Activated CD4-positive, alpha-beta T cell treated with anti-CD3 and anti-CD28 coated beads for 1 hour (primary cell): ENCODE results near the gene SOD2.
"Not testable (repeated sequence)": the region's sequence is repeated elsewhere in the genome, so short reads cannot be mapped to it uniquely, and the experiment has no call there.

Experiments
- DNase-seq: peaks from one replicate; pipeline ENCODE4 v3.0.0-alpha.2; 2020

The SOD2 gene

DNA sequence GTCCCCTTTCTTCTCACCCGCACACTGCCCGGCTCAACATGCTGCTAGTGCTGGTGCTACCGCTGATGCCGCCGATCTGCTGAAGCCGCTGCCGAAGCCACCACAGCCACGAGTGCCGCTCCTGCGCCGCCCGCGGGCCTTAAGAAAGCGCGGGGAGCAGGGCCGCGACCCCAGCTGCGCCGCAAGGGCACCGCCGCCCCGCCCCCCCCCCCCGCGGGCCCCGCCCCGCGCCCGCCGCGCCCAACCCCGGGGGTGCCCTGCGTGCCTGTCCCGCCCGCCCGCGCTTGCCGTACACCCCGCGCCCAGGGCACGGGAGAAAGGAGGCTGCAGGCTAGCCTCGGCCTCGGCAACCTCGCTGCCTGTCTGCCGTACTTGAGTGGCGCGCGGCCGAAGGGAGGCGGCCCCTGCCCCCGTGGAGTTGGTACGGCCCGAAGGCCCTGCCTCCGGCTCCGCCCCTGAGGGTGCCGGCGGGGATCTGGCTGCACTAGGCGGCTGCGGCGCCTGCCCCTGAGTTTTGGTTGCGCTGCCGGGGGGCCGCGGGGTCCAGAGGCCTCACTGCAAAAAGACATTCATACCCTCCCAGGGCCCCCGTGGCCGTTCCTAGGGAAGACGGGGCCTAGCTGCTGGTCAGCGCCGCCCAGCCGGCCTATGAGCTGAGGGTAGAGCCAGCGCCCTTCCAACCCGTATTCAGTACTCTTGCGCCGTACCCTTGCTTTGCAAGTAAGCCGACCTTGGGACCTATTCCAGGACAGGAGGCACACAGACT, at the start of gene SOD2:
TSS of gene SOD2 (minus strand) at position 114 of the 766 bp plus-strand sequence. CDS start at position 40, 74 bp downstream.
- DNase-seq = peak; percentile 74

- no peak for DNase-seq
These were observed 49.1 kb upstream of the SOD2 start for GRCh38 chr6:159742165-159742564.

DNA sequence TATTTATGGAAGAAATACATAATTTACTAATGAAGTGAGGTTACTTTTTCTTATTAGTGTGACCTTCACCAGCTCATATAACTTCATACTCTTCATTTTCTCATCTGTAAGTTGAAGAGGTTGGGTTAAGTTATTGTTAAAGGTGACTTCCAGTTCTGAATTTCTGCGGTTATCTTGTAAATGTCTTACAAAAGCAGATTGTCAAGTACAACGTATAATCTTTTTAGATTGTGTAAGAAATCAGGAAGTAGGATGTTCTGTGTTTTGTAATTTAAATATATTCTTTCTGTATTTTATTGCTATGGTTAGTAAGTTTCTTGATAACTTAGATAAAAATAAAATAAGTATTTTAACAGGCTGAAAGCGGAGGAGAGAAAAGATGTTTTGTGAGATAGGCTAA, 46.3 kb upstream of the SOD2 start:
- DNase-seq = no peak

GRCh38 chr6:159736908-159737307, 43.9 kb upstream of the SOD2 start:
- no peak for DNase-seq

DNA sequence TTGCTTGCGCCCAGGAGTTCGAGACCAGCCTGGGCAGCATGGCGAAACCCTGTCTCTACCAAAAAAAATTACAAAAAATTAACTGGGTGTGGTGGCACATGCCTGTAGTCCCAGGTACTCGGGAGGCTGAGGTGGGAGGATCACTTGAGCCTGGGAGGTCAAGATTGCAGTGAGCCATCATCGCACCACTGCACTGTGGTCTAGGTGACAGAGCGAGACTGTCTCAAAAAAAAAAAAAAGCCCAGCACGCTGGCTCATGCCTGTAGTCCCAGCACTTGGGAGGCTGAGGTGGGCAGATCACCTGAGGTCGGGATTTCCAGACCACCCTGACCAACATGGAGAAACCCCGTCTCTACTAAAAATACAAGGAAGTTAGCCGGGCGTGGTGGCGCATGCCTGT, 40.4 kb upstream of the SOD2 start:
- not testable (repeated sequence) for DNase-seq

DNA sequence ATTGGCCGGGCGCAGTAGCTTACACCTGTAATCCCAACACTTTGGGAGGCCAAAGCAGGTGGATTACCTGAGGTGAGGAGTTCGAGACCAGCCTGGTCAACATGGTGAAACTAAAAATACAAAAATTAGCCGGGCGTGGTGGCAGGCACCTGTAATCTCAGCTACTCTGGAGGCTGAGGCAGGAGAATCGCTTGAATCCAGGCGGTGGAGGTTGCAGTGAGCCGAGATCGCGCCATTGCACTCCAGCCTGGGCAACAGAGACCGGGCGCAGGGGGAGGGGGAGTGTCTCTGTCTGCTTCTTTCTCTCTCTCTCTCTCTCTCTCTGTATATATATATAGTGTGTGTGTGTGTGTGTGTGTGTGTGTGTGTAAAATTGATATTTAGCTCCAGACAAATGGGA, 39.5 kb upstream of the SOD2 start:
- DNase-seq = not testable (repeated sequence)

GRCh38 chr6:159730332-159730676, 37.3 kb upstream of the SOD2 start:
- no peak for DNase-seq

DNA sequence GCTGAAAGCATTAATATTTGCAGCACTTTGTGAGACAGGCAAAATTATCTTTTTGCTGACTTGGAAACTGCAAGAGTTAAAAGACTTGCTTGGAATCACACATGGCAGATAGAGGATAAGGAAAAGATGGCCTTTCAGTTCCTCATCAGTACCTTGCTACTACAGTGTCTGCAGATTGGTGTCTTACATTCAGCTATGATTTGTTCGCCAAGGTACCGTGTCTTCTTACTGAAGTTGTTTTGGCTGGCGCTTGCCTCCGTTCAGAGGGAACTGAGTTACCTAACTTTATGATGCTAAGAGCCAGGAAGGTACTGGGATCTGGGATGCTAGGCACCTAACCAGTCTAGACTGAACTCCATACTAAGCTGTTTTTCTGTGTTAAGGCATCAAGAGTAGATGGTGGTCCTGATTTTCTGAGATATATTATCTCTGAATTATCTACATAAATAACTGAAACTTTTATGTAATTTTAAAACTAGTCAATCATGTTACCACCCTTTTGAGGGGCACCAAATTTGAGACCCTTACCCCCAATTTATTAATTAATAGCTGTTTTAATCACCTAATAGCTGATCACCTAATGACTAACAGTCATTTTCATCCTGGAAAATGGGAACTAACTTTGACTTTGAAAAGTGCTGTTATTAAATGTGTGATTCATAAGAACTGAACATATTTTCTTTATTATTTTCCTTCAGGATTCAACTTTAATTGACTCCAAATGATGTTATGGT, 36.7 kb upstream of the SOD2 start:
- DNase-seq = no peak

DNA sequence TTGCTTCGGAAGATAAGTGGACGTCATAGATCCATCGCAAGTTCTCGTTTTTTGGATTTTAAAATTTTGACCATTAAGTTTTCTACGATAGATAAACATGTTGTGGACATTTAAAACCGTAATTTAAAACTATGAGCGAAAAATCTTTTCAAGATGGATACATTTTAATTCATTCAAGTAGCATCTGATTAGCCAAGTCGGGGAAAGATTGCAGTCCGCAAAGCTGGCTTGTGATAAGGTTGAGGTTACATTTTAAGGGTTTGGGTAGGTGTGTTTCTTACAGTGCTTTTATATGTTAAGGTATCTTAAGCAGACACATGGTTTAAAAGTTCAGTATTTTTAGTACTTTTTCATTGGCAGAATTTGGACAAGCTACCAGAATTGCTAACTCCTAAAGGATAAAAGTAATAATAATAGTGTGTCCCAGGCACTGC, 35.5 kb upstream of the SOD2 start:
- no peak for DNase-seq

GRCh38 chr6:159727717-159728445, 34.8 kb upstream of the SOD2 start:
- DNase-seq = no peak

GRCh38 chr6:159726918-159727716, 34.1 kb upstream of the SOD2 start, which contains the start of gene WTAP:
TSS of gene WTAP (plus strand) at chr6:159727506. CDS start at chr6:159736266, 8,760 bp downstream.
- peak; percentile 96 for DNase-seq

- DNase-seq = no peak
These were observed 33.3 kb upstream of the SOD2 start for GRCh38 chr6:159726255-159726917.

- DNase-seq = not testable (repeated sequence)
These were observed 32.2 kb upstream of the SOD2 start for GRCh38 chr6:159725208-159725607.

GRCh38 chr6:159724778-159725177, 31.7 kb upstream of the SOD2 start:
- no peak for DNase-seq

DNA sequence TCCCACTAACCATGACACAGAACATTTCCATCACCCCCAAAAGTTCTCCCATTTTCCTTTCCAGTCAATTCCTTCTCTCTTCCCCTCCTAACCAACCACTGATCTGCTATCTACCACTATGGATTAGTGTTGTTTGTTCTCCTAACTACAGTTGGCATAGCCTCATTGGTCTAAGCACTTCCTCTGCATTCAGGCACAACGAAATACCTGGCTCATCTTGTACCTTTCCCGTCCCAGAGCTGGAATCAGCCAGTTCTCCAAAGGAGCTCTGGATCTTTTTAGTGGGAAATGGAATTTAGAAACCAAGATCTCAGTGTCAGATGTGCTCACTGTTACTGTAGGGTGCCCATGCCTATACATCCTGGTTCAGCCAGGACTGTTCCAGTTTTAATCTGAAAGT, 30.2 kb upstream of the SOD2 start:
- DNase-seq = no peak

- no peak for DNase-seq
These were observed 29.6 kb upstream of the SOD2 start for GRCh38 chr6:159722655-159723054.

DNA sequence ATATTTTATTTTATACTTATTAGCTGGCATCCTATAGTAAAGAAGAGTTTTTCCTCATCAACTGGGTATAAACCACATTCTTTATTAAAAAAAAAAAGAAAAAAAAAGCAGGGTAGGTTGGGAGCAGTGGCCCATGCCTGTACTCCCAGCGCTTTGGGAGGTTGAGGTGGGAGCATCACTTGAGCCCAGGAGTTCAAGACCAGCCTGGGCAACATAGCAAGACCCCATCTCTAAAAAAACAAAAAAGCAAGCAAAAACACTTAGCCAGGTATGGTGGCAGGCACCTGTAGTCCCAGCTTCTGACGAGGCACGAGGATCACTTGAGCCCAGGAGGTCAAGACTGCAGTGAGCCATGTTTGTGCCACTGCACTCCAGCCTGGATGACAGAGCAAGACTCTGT, 28.9 kb upstream of the SOD2 start:
- DNase-seq = not testable (repeated sequence)

GRCh38 chr6:159720708-159721107, 27.7 kb upstream of the SOD2 start:
- no peak for DNase-seq

- no peak for DNase-seq
These were observed 26.2 kb upstream of the SOD2 start for GRCh38 chr6:159719287-159719686.

DNA sequence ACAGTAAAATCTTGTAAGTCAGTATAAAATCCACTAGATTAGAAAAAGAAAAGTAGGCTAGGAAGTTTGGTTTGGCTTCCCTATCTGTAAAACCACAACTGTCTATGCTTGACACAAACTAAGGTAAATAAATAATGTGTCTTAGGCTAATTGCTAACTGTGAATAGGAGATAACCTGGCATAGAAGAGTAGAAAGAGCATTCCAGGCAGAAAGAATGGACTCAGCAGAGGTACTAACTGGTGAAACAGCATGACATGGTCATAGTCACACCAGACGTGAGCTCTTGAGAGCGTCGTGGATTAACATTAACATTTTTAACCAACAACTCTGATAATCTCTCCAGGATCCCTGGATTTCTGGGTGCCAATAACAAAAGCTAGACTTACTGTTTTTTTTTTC, 25.6 kb upstream of the SOD2 start:
- DNase-seq = no peak

- DNase-seq = no peak
These were observed 23.4 kb upstream of the SOD2 start for GRCh38 chr6:159716247-159717096.
